GM21390 (cell line): ENCODE results near the gene SLC2A9.
"Not testable (repeated sequence)": the region's sequence is repeated elsewhere in the genome, so short reads cannot be mapped to it uniquely, and the experiment has no call there.

Experiments used
- ATAC-seq: cut with Tn5 transposase; IDR thresholded peaks from one replicate; pipeline ENCODE4 v1.9.1; 2021; ENCODE audit not compliant: unreplicated experiment

The SLC2A9 gene

DNA sequence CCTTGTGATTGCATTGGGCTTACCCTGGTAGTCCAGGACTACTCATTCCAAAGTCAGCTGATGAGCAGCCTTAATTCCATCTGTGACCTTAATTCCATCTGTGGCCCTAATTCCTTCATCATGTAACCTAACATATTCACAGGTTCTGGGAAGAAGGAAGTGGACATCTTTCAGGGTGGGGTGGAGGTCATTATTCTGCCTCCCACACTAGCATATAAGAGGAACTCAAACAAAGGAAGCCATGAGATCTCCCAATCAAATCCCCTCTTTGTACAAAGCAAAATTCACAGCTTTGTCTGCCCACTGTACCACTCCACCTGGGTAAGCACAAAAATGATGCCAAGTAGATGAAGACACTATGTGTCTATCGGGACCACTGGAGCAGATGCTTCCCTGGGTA lies 87.3 kb downstream of the SLC2A9 start:
- ATAC-seq = no peak

DNA sequence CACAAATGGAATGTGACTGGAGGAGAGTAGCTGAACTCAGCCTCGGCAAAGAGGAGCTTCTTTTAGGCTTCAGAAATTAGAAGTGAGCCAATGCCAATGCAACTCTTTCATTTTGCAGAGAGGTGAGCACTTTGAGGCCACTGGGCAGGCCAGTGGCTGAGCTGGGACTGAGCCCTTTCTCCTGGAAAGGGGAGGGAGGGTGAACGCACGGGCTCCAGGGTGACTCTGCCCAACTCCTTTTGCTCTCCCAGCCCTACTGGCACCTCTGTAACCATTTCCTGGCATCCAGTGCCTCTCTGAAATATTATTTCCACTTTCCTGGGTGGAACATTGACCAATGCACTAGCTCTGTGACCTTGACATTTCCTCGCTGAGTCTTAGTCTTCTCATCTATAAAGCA lies 88.1 kb downstream of the SLC2A9 start:
- no peak for ATAC-seq

DNA sequence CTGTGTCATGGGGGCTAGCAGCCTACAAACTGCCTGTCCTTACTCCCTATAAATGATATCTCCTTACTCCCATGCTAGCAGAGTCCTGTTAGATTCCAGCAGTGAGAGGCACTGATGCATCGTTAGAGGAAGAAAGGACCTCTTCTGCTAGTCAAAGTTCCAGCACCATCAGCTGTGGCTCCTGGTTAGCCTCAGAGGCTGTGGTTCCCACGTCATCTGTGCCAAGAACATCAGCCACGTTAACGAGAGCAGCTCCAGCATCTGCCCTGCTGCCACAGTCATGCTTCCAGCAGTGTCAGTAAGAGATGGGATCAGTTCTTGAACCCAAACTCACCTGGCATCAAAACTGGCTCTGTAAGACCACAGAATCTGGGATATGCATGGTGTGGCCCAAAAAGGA lies 88.5 kb downstream of the SLC2A9 start:
- no peak for ATAC-seq

- ATAC-seq = no peak
Measured at GRCh38 chr4:9931146-9931545, 90.2 kb downstream of the SLC2A9 start.

GRCh38 chr4:9929111-9929510 lies 92.2 kb downstream of the SLC2A9 start:
- ATAC-seq = no peak

DNA sequence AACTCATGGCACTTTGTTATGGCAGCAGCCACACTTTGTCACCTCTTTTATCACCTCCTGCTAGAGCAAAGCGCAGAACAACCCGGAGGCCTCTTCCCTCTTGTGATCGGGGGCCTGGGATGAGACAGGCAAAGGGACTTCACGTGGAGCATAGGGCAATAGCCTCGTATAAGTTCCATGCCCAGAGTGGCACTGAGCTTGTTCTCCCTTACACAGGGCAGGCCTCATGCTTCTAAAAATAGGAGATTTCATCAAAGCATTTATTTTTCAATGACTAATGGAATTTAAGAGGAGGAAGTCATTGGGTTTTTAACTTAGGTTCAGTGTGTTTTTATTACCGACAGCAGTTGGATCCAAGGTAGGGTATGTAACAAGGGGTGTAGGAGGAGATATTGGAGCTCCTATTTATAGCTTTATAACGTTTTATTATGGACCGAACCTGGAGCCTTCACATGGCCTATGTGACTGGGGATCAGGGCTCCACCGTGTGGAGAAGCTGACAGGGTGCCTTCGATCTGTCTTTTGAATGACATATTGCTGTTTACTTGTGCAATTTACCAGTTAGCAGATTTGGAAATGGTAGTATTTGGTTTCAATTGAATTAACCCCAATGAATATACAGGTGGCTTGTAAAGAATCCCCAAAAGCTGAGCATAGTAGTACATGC lies 93.8 kb downstream of the SLC2A9 start:
- ATAC-seq = no peak

- no peak for ATAC-seq
Measured at GRCh38 chr4:9926586-9926985, 94.7 kb downstream of the SLC2A9 start.

- no peak for ATAC-seq
Measured at GRCh38 chr4:9925750-9926439, 95.4 kb downstream of the SLC2A9 start.

DNA sequence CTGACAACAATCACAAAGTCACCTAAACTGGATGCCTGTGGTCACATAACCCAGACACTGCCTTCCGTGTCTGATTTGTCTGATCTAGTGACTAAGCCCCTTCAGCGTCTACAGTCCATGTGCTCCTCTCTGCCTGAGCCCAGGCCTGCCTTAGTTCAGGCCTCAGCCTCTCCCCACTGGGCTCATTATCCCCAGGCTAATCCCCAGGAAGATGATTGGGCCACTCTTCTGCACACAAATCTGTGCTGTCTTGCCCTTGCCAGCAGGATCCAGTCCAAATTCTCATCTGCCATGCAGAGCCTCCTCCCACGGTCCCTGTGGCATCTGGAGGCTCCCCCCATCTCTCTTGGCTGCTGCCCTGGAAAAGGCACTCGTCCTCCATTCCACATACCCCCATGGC lies 96.5 kb downstream of the SLC2A9 start:
- no peak for ATAC-seq

DNA sequence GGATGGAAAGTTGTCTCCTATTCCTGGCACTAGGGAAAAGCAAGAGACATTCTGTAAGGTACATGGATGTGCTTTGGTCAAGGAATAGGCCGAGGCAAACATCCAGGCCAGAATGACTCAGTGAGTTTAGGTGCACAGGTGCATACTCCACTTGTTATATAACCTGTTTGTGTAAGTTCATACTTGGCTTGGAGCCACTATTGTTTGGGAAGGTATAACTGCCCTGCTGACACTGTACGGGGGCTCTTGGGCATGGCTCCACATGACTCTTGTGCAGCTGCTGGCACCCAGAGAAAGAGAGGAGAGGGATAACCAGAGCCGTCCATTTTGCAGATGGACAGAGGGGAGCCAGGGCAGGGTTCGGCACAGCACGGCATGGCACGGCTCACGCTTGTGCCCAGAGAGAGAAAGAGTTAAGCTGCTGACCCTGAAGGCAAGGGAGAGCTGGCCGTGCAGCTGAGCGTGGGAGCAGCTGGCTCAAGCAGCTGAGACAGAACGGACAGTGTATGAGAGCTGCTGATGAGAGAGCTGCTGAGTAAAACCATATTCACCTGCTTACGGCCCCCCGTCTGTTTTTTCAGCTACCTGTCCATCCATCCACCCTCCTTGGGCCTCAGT lies 98.0 kb downstream of the SLC2A9 start:
- ATAC-seq = no peak

- no peak for ATAC-seq
Measured at GRCh38 chr4:9921326-9921725, 100.0 kb downstream of the SLC2A9 start.

DNA sequence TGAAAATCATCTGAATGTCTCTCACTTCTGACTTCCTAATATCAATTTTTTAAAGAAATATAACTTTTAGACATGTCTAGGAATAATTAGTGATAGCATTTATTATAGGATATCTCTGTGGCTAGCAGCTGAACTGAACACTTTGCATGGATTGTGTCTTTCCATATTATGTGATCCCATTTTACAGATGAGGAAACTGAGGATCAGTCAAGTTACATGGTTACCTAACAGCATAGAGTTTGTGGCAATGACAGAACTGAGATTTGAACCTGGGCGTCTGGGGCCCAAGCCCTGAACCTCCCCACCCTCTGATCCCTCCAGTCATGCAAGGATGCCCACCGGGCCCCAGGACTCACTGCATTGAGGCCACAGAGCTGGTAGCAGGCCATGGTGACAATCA lies 101.3 kb downstream of the SLC2A9 start:
- no peak for ATAC-seq

DNA sequence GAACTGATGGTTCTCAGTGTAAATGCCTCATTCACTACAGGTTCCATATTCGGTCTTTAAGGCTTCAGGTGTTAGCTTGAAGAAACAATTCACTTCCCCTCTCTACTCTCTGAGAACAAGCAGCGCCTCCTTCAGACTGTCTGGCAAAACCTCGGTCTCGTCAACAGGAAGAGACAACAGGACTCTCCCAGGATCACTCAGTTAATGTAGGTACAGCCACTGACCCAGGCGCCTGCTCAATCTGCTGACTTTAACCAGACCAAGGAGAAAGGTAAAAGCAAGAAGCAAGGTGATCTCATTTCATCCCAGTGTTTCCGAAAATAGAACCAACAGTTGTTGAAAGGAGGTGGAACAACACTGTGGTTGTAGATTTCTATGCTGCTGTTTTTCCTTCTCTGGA lies 102.2 kb downstream of the SLC2A9 start:
- ATAC-seq = no peak

DNA sequence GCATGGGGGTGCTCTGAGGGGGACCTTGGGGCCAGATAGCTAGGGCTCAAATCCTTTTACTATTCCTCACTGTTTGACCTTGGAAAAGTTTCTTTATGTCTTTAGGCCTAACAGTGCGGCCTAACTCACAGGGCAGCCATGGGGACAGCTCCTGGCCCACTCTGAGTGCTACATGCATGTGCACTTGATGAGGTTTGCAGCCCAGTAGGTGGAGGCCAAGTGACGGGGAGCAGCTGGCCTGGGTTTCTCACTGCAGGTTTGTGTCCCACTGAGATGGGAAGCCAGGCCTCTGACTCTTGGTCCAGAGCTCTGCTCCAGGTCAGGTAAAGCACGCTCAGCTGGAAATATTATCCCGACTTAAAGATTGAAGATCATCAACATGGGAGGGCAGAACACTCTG lies 102.8 kb downstream of the SLC2A9 start:
- ATAC-seq = no peak

DNA sequence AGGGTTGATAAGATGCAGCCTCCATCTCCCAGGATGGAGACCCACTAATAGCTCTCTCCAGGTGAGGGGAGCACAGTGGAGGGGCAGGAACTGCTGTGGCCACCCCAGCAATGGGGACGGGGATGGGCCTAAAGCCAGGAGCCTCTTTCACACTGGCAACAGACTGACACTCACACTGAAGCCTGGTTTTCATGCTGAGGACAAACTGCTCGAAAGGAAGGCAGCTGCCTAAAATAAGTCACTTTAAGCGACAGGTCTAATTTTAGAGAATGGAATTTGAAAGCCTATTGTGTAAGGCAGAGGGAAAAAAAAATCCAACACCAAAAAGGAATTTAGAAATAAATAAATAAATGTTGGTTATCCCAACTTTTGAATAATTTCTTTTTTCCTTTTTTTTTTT lies 104.4 kb downstream of the SLC2A9 start:
- ATAC-seq = no peak

DNA sequence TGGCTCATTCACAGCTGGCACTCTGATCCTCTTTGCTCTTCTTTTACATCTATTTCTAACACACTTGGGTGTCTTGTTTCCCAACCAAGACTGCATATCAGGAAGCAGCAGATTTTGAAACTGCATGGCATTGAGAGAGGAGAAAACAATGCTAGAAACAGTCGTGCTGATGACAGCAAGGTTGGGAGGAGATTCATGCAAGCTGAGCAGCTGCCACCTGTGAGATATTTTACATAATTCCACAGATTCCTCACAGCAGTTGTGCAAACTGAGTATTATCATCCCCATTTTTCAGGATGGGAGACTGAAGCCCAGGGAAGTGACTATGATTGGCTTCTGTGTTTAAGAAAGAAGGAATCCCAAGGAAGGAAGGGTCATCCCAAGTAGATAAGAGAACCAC lies 105.0 kb downstream of the SLC2A9 start:
- ATAC-seq = no peak

GRCh38 chr4:9913846-9914245 lies 107.5 kb downstream of the SLC2A9 start:
- no peak for ATAC-seq

DNA sequence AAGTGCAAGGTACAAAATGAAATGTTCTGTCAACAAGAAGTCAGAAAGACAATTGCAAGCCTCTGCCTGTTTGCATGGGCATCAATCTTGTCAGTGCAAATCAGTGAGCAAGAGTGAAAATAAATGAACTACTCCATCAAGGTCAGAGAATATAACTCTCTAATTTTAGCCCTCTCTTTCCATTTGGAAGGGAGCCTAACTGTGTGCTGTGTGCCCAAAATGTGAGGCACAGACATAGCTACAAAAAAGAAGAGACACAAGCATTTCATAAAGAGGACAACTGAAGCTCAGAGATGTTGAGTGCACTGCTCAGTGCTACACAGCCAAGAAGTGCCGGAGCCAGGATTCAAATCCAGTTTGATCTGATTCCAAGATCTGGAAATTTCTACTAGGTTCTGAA lies 114.3 kb downstream of the SLC2A9 start:
- no peak for ATAC-seq

GRCh38 chr4:9904976-9905587 lies 116.2 kb downstream of the SLC2A9 start:
- ATAC-seq = no peak

DNA sequence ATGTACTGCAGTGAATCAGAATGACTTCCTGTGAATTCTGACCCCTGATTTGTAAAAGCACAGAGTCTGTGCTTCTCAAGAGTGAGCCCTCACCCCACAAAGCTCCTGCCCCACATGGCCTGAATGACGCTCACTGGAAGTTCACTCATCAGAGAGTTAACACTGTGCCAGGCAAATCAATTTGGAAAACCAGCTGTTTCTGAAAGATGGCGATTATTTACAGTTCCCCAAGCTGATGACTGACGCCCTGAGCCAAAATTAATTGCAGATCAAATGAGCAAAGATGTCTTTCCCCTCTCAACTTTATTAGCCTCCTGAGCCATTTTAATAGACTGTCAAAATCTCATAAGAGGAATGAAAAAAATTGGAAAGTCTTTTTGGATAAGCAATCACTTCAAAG lies 118.0 kb downstream of the SLC2A9 start:
- ATAC-seq = no peak

GRCh38 chr4:9901257-9901656 lies 120.0 kb downstream of the SLC2A9 start:
- ATAC-seq = no peak

- ATAC-seq = not testable (repeated sequence)
Measured at GRCh38 chr4:9900633-9901032, 120.7 kb downstream of the SLC2A9 start.
